HEK293 (cell line): ENCODE data around the gene RNF19B.

Source experiments
- CTCF ChIA-PET: fragments of 350-600 bp; formaldehyde crosslinking; extraction: SDS; loops from one replicate; lab custom pipeline; 2021; ENCODE audit warnings: antibody characterized with exemption; lab: Yijun Ruan, JAX
- POLR2A ChIA-PET: fragments of 300-600 bp; formaldehyde crosslinking; extraction: SDS; loops from one replicate; lab custom pipeline; 2020; ENCODE audit warnings: antibody characterized with exemption, inconsistent platforms; lab: Yijun Ruan, JAX
- H3K27ac ChIP-seq: fragments of 200-500 bp; sonication (Bioruptor generic); 2 replicates; pipeline ENCODE4 v1.5.1; 2014; ENCODE audit warnings: low read depth, low read length, control low read depth, inconsistent platforms; ENCODE audit errors: extremely low read depth
- H3K36me3 ChIP-seq, 2 experiments: fragments of 200-500 bp in 1 of 2; sonication (Bioruptor generic) in 1 of 2; 1 replicate in 1 of 2; 2 replicates in 1 of 2; pipeline ENCODE4 v1.5.1; 2014 to 2017; ENCODE audit warnings: inconsistent platforms in 2 of 2, low read length in 2 of 2; ENCODE audit not compliant: control insufficient read depth in 2 of 2, insufficient read depth in 1 of 2
- H3K4me1 ChIP-seq: fragments of 200-500 bp; sonication (Bioruptor generic); 2 replicates; pipeline ENCODE4 v1.5.1; 2014; ENCODE audit warnings: mild to moderate bottlenecking, low read length, inconsistent platforms; ENCODE audit not compliant: control insufficient read depth, insufficient read depth
- H3K4me3 ChIP-seq: 2 replicates; pipeline ENCODE4 v1.5.1; 2011; ENCODE audit warnings: low read depth, mild to moderate bottlenecking, control low read depth, low read length, moderate library complexity
- H3K9me3 ChIP-seq: fragments of 200-500 bp; sonication (Bioruptor generic); 2 replicates; pipeline ENCODE4 v1.5.1; 2014; ENCODE audit warnings: low read depth, low read length, inconsistent platforms; ENCODE audit not compliant: control insufficient read depth, insufficient read depth
- CTCF ChIP-seq: fragments of 450-650 bp; formaldehyde crosslinking; IDR thresholded peaks from 2 replicates; pipeline ENCODE4 v1.5.1; 2016; ENCODE audit warnings: missing biosample characterization, missing genetic modification characterization
- EGR2 ChIP-seq: fragments of 450-650 bp; formaldehyde crosslinking; IDR thresholded peaks from 2 replicates; pipeline ENCODE4 v1.5.1; 2016; ENCODE audit warnings: low read depth, missing biosample characterization, missing genetic modification characterization
- HOXA7 ChIP-seq: sonication (generic); formaldehyde crosslinking; IDR thresholded peaks from 2 replicates; pipeline ENCODE4 v1.8.1; 2022; ENCODE audit warnings: missing genetic modification reagents, borderline replicate concordance
- KLF8 ChIP-seq: fragments of 450-650 bp; formaldehyde crosslinking; IDR thresholded peaks from 2 replicates; pipeline ENCODE4 v1.5.1; 2016; ENCODE audit warnings: missing biosample characterization, missing genetic modification characterization
- PATZ1 ChIP-seq: fragments of 450-650 bp; formaldehyde crosslinking; IDR thresholded peaks from 2 replicates; pipeline ENCODE4 v1.5.1; 2016; ENCODE audit warnings: missing biosample characterization, missing genetic modification characterization
- SALL2 ChIP-seq: fragments of 450-650 bp; formaldehyde crosslinking; IDR thresholded peaks from 2 replicates; pipeline ENCODE4 v1.5.0; 2017; ENCODE audit warnings: missing biosample characterization, mild to moderate bottlenecking, missing genetic modification characterization, borderline replicate concordance
- SP2 ChIP-seq: fragments of 450-650 bp; formaldehyde crosslinking; IDR thresholded peaks from 2 replicates; pipeline ENCODE4 v1.5.1; 2016; ENCODE audit warnings: missing biosample characterization, missing genetic modification characterization
- WT1 ChIP-seq: fragments of 450-650 bp; formaldehyde crosslinking; IDR thresholded peaks from 2 replicates; pipeline ENCODE4 v1.5.1; 2016; ENCODE audit warnings: missing biosample characterization, missing genetic modification characterization
- ZFHX2 ChIP-seq: fragments of 450-650 bp; formaldehyde crosslinking; conservative IDR thresholded peaks from 2 replicates; pipeline ENCODE4 v1.5.1; 2016; ENCODE audit warnings: missing biosample characterization, missing genetic modification characterization
- ZNF174 ChIP-seq: fragments of 450-650 bp; formaldehyde crosslinking; IDR thresholded peaks from 2 replicates; pipeline ENCODE4 v1.5.0; 2017; ENCODE audit warnings: missing biosample characterization, mild to moderate bottlenecking, missing genetic modification characterization
- ZNF175 ChIP-seq: fragments of 450-650 bp; formaldehyde crosslinking; IDR thresholded peaks from 2 replicates; pipeline ENCODE4 v1.5.1; 2016; ENCODE audit warnings: missing biosample characterization, missing genetic modification characterization
- ZNF335 ChIP-seq: fragments of 450-650 bp; formaldehyde crosslinking; conservative IDR thresholded peaks from 2 replicates; pipeline ENCODE4 v1.5.1; 2016; ENCODE audit warnings: missing biosample characterization, missing genetic modification characterization
- ZNF350 ChIP-seq: fragments of 450-650 bp; formaldehyde crosslinking; IDR thresholded peaks from 2 replicates; pipeline ENCODE4 v1.5.0; 2017; ENCODE audit warnings: missing biosample characterization, mild to moderate bottlenecking, missing genetic modification characterization
- ZNF398 ChIP-seq: fragments of 450-650 bp; formaldehyde crosslinking; IDR thresholded peaks from 2 replicates; pipeline ENCODE4 v1.5.1; 2017; ENCODE audit warnings: missing biosample characterization, missing genetic modification characterization
- ZNF514 ChIP-seq: fragments of 450-650 bp; formaldehyde crosslinking; IDR thresholded peaks from 2 replicates; pipeline ENCODE4 v1.5.1; 2016; ENCODE audit warnings: missing biosample characterization, missing genetic modification characterization
- ZNF600 ChIP-seq: fragments of 450-650 bp; formaldehyde crosslinking; IDR thresholded peaks from 2 replicates; pipeline ENCODE4 v1.5.1; 2016; ENCODE audit warnings: missing biosample characterization, missing genetic modification characterization
- ZSCAN30 ChIP-seq: fragments of 450-650 bp; IDR thresholded peaks from 2 replicates; pipeline ENCODE4 v1.5.1; 2018; ENCODE audit warnings: missing biosample characterization, mild to moderate bottlenecking, missing genetic modification characterization, moderate library complexity
- ZSCAN5A ChIP-seq: fragments of 450-650 bp; formaldehyde crosslinking; IDR thresholded peaks from 2 replicates; pipeline ENCODE4 v1.5.1; 2016; ENCODE audit warnings: missing biosample characterization, missing genetic modification characterization

RNF19B gene

GRCh38 chr1:32893198-32894018, 71.2 kb downstream of the RNF19B start (continued):
- 0 out of 2 replicates have a peak, but pooled peaks have one; percentile 37 for TF ChIP-seq CTCF
- TF ChIP-seq ZNF335 (tag by site-specific recombination) = peak; percentile 55
- TF ChIP-seq ZNF175 (tag by site-specific recombination) = no peak
- no peak for TF ChIP-seq ZNF350 (tag by site-specific recombination)
- TF ChIP-seq SALL2 (tag by site-specific recombination) = no peak
- TF ChIP-seq ZNF398 = peak; percentile 85
- peak; percentile 71 for TF ChIP-seq PATZ1 (tag by site-specific recombination)

GRCh38 chr1:32892368-32893197, 72.0 kb downstream of the RNF19B start:
- no peak overlapping the region for H3K4me3 ChIP-seq
- TF ChIP-seq HOXA7 (no peak), ZNF514 (tag by site-specific recombination) (no peak), KLF8 (tag by site-specific recombination) (no peak), ZSCAN30 (tag by site-specific recombination) (0 out of 2 replicates have a peak, but pooled peaks have one; percentile 31), ZSCAN5A (no peak), WT1 (tag by site-specific recombination) (no peak), SP2 (tag by site-specific recombination) (peak; percentile 10; the same call in 1 of the 2 replicates), ZNF600 (tag by site-specific recombination) (peak; percentile 55; the same call in 1 of the 2 replicates), ZFHX2 (tag by site-specific recombination) (peak; percentile 54), ZNF174 (tag by site-specific recombination) (no peak), EGR2 (tag by site-specific recombination) (peak; percentile 45; the same call in 1 of the 2 replicates)
- H3K4me1 ChIP-seq = no peaks in the 10 kb centered on the region
- H3K27ac ChIP-seq = no peak overlapping the region
- ChIA-PET CTCF (interaction anchor here (0.6 to 4.9 kb wide), 17 partner anchors 10 to 541 kb away, joined by 3 to 50 read pairs (median 3); no protein-coding TSS in a partner anchor), POLR2A (no interaction called here)
- no peaks in the 10 kb centered on the region for H3K9me3 ChIP-seq
- no peaks in the 10 kb centered on the region for H3K36me3 ChIP-seq
